HG02852 (cell line): ENCODE measurements around the gene CXXC5.

ENCODE experiments used
- ATAC-seq: cut with Tn5 transposase; IDR thresholded peaks from one replicate; pipeline ENCODE4 v1.9.1; 2021; ENCODE audit warnings: mild to moderate bottlenecking, moderate library complexity; ENCODE audit not compliant: unreplicated experiment

Gene CXXC5

GRCh38 chr5:139664086-139664693 lies 16.0 kb downstream of the CXXC5 start:
- ATAC-seq, result peak; percentile 55

GRCh38 chr5:139664727-139665351 lies 16.7 kb downstream of the CXXC5 start:
- no peak for ATAC-seq

- no peak for ATAC-seq
Measured at GRCh38 chr5:139665626-139666025, 17.5 kb downstream of the CXXC5 start.

- ATAC-seq, result no peak
Measured at GRCh38 chr5:139666551-139666950, 18.4 kb downstream of the CXXC5 start.

- ATAC-seq, result no peak
Measured at GRCh38 chr5:139667001-139667729, 19.0 kb downstream of the CXXC5 start.

- no peak for ATAC-seq
Measured at GRCh38 chr5:139667730-139668063, 19.5 kb downstream of the CXXC5 start.

GRCh38 chr5:139668064-139668880 lies 20.1 kb downstream of the CXXC5 start:
- ATAC-seq, result no peak

GRCh38 chr5:139668924-139669661 lies 20.9 kb downstream of the CXXC5 start:
- no peak for ATAC-seq

- ATAC-seq, result peak; percentile 25
Measured at GRCh38 chr5:139669662-139670368, 21.7 kb downstream of the CXXC5 start.

GRCh38 chr5:139670369-139671095 lies 22.4 kb downstream of the CXXC5 start:
- ATAC-seq, result peak; percentile 45

- ATAC-seq, result no peak
Measured at GRCh38 chr5:139671096-139671841, 23.1 kb downstream of the CXXC5 start.

GRCh38 chr5:139675213-139675612 lies 27.1 kb downstream of the CXXC5 start:
- ATAC-seq, result no peak

- ATAC-seq, result no peak
Measured at GRCh38 chr5:139675825-139676224, 27.7 kb downstream of the CXXC5 start.

- no peak for ATAC-seq
Measured at GRCh38 chr5:139676406-139676805, 28.3 kb downstream of the CXXC5 start.

GRCh38 chr5:139676951-139677735 lies 29.0 kb downstream of the CXXC5 start:
- ATAC-seq, result no peak

- no peak for ATAC-seq
Measured at GRCh38 chr5:139677736-139678613, 29.8 kb downstream of the CXXC5 start.
